GM13977 (cell line): ENCODE measurements around the gene DDR1.

Experiments
- DNase-seq: peaks from one replicate; pipeline ENCODE4 v3.0.0; 2012; ENCODE audit warnings: low spot score
- in situ Hi-C: fragments of 300-500 bp; cut with MboI; formaldehyde crosslinking; loops from one replicate; pipeline ENCODE4 v1.12.0; 2022; ENCODE audit warnings: low sequenced_read_pairs, low pct_unique_long_range_greater_than_20kb, mixed read lengths, inconsistent platforms; ENCODE audit not compliant: unreplicated experiment
- TF ChIP-seq, protein P1 (sequence below): IDR thresholded peaks from 2 replicates; pipeline ENCODE4 v1.5.1; 2012; ENCODE audit warnings: mild to moderate bottlenecking, control low read depth; ENCODE audit not compliant: insufficient read depth; ENCODE audit errors: extremely low read depth, missing control alignments

The DDR1 gene

DNA sequence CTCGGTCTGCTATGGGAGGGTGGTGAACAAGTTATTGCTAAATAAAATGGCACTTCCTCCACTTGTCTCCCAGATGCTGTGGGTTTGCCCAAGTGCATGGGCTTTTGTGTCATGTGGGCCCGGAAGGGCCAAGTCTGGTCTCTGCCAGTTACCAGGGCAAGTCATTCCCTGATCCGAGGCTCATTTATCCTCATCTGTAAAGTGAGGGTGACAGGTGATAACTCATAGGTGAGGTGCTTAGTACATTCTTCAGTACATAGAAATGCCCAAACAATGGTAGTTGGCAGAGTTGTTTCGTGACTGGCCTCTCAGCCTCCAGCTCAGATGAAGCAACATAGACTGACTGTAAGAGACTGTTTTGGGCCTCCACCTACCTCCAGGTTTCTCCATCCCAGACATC lies 54.4 kb downstream of the DDR1 start:
- no peak for DNase-seq
- TF ChIP-seq, protein P1, sequence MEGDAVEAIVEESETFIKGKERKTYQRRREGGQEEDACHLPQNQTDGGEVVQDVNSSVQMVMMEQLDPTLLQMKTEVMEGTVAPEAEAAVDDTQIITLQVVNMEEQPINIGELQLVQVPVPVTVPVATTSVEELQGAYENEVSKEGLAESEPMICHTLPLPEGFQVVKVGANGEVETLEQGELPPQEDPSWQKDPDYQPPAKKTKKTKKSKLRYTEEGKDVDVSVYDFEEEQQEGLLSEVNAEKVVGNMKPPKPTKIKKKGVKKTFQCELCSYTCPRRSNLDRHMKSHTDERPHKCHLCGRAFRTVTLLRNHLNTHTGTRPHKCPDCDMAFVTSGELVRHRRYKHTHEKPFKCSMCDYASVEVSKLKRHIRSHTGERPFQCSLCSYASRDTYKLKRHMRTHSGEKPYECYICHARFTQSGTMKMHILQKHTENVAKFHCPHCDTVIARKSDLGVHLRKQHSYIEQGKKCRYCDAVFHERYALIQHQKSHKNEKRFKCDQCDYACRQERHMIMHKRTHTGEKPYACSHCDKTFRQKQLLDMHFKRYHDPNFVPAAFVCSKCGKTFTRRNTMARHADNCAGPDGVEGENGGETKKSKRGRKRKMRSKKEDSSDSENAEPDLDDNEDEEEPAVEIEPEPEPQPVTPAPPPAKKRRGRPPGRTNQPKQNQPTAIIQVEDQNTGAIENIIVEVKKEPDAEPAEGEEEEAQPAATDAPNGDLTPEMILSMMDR, result no peak
- in situ Hi-C loops, result no loop called here

DNA sequence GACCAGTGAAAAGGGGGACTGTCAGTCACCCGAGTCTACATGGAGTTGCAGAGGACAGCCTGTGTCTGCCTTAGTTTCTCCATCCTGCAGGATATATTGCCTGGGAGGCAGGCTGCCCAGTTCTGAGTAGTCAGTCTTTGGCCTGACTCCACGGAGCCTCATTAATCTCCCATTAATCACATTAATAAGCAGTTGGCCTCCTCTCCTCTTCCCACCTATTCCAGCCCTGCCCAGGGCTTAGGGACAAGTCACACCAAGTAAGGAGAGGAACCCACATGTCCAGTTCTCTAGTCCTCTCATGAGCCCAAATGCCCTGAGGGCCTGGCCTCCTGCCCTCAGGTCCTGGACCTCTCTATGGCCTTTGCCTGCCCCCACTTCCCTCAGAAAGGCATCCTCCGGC lies 55.2 kb downstream of the DDR1 start:
- in situ Hi-C loops, result no loop called here
- TF ChIP-seq, protein P1, result no peak
- no peak for DNase-seq

DNA sequence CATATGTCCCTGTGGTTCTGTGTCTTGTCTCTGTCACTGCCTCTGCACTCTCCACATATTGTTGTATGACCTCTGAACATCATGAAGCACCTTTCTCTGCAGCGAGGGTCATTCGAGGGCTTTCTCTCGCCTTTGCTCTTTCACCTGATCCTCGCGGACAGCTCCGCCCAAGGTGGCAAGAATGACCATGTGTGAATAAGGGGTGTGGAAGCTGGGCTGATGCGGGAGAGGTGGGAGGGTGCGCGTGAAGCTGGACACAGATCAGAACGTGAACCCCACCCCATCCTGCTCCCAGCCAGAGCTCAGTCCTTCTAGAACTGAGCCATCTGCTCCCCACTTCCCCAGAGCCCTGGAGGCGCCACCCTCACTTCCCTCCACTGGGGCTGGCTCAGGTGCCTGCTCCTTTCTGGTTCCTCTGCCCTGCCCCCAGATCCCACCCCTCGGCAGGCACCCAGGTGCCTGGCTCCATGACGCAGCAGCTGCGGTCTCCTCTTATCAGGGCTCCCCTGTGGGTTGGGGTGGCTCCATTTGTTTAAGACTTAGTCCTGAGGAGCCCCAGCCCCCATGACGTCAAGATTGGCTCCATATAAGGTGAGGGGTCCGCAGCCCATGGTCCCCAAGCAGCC lies 56.2 kb downstream of the DDR1 start, which contains the start of gene MUCL3:
TSS of gene MUCL3 (plus strand) at position 613 of the 626 bp plus-strand sequence. CDS start 27 bp downstream, outside the sequence.
- no peak for DNase-seq
- TF ChIP-seq, protein P1, result no peak
- in situ Hi-C loops, result no loop called here

DNA sequence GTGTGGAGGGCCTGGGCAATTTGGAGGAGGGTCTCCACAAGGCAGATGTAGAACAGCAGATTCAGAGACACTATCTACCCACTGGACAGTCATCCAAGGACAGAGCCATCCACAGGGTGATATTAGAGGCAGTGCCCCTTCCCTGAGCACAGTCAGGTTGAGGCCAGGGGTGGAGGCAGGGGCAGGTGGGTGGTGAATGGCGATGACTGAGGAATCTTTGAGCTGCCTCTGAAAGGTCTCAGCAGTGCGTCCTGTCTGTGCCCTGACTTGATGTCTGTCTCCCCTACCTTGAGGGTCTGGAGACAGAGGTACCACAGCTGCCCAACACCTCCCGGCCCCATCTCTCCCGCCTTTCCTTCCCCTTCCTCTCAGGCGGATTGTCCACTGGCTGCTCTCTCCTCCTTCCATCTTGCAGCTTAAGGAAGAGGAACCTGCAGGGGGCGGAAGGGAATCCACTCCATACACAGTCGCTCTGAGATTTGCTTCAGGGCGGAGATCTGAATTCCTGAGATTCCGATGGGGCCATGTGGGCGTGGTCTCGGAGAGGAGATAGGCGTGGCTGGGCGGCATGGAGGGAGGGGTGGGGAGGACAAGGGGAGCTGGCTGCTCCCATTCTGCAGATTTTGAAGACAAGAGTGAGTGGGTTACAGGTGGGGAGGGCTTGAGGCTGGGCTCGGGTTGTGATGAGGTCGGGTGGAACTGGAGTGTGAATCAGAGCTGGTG lies 58.2 kb downstream of the DDR1 start:
- no peak for DNase-seq
- TF ChIP-seq, protein P1, result no peak
- in situ Hi-C loops, result no loop called here

DNA sequence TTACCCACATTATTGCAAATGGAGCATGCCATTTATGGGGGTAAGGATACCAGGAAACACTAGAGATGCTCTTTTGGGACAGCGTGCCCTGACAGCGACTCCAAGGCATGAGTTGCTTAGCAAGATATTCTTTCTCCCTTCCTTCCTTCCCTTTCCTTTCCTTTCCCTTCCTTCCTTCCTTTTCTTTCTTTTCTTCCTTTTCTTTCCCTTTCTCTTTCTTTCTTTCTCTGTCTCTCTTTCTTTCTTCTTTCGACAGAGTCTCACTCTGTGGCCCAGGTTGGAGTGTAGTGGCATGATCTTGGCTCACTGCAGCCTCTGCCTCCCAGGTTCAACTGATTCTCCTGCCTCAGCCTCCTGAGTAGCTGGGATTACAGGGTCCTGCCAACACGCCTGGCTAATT lies 59.7 kb downstream of the DDR1 start:
- DNase-seq, result no peak
- TF ChIP-seq, protein P1, result no peak
- in situ Hi-C loops, result no loop called here

DNA sequence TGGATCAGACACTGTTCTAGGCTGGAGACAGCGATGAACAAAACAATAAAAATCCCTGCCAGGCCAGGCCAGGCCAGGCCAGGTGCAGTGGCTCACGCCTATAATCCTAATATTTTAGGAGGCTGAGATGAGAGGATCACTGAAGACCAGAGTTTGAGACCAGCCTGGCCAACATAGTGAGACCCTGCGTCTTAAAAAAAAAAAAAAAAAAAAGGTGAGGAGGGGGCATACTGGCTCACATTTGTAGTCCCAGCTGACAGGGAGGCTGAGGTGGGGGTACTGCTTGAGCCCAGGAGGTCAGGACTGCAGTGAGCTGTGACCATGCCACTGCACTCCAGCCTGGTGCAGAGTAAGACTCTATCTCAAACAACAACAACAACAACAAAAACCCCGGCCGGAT lies 61.0 kb downstream of the DDR1 start:
- TF ChIP-seq, protein P1, result no peak
- in situ Hi-C loops, result no loop called here
- DNase-seq, result no peak
